ENCODE measurements around the gene RXRA. TPM values are rescaled to one million over a fixed set of nuclear protein-coding genes. Genes with fewer than 3 reads are reported as not detected.

RXRA gene
- total RNA-seq, 3 donors from 2014 or later, result 31.0 to 63.0 (median 31.5) TPM

DNA sequence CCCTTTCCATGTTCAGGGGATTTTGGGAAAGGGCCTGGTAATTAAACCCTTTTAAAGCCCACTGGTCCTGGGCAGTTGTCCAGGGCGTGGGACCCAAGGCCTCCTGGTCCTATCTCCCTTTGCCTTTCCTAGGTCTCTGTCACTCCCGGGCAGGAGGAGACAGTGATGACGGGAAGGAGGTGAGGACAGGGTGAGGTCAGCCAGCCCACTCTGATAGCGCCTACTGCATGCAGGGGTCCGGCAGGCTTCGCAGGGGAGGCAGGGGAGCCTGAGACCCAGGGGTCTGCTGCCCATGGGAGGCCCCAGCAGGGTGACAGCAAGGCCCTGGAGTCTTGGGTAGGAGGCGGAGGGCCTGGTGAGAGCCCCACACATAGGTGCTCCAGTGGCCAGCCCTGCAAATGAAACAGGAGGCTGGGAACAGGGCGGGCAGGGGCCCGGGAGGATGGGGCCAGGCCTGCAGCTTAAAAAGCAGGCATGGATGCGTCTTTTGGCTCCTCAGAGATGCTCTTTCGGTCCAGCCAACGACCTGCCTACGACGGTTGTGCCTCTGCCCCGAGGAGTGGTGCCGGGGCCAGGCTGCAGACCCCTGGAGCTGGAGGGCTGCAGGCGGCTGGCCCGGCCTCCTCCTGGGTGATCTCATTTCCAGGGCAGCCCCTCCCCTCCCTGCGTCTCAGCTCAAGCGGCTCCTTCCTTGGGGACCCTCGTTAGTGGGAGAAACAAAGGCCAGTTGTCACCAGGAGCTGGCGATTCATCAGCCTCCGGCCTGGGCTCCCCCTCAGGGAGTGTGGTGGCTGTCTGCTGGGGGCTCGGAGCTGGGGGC, 6.7 kb upstream of the RXRA start:
- no peak for DNase-seq (ENCODE audit: low spot score in 2 of 2)
- no peak overlapping the region for H3K4me3 ChIP-seq
- no peaks in the 10 kb centered on the region for H3K9me3 ChIP-seq
- no peak overlapping the region for H3K27ac ChIP-seq
- TF ChIP-seq POLR2A (IDR thresholded peaks at IDR 0.05), result no peak
- no peak for TF ChIP-seq POLR2AphosphoS5 (IDR thresholded peaks at IDR 0.05)
- no peak for TF ChIP-seq CTCF (IDR thresholded peaks at IDR 0.05)
- H3K36me3 ChIP-seq, result no peaks in the 10 kb centered on the region
- intact Hi-C loops (cut with DNase I; ENCODE audit: low total_unique reads), result loop anchor here (10.0 kb wide), 1 partner anchor 115 kb away; no protein-coding TSS in a partner anchor
- H3K27me3 ChIP-seq, result no peaks in the 10 kb centered on the region
- H3K4me1 ChIP-seq, result no peaks in the 10 kb centered on the region

DNA sequence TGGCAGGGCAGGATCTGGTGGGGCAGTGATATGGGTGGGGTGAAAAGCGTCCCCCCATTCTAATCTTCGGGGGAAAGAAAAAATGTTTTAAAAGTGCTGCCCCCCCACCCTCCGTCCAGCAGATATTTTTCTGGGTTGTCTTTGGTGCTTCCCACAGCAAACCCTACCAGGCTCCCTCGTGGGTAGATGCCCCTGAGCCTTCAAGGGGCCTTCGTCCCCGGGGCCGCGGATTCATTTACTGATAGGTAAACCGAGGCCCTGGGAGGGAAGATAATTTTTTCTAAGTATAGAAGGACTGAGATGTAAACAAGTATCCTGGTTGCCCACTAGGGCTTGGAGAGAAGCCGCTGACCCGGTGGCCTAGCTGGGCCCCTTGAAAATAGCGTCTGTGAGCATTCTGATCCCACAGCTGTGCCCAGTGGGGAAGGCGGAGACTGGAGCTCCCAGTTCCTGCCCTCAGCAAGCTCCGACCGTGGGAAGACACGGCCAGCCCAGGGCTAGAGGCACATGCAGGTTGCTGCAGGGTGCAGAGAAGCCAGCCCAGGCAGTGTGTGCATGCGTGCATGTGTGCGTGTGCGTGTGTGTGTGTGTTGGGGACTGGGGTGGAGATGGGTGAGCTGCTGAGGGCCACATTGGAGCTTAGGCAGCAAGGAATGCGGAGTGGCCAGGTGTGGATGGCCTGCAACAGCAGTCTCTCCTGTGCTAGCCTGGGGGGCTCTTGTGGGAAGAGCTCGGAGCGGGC, 6.0 kb upstream of the RXRA start:
- H3K27me3 ChIP-seq, result no peaks in the 10 kb centered on the region
- H3K27ac ChIP-seq, result no peak overlapping the region
- no peak overlapping the region for H3K4me3 ChIP-seq
- H3K4me1 ChIP-seq, result peaks cover 0 to 7% of the 10 kb centered on the region in 2 donors
- TF ChIP-seq CTCF (IDR thresholded peaks at IDR 0.05), result no peak
- TF ChIP-seq POLR2AphosphoS5 (IDR thresholded peaks at IDR 0.05), result no peak
- TF ChIP-seq POLR2A (IDR thresholded peaks at IDR 0.05), result no peak
- DNase-seq (ENCODE audit: low spot score in 2 of 2), result no peak
- H3K36me3 ChIP-seq, result no peaks in the 10 kb centered on the region
- H3K9me3 ChIP-seq, result no peaks in the 10 kb centered on the region
- intact Hi-C loops (cut with DNase I; ENCODE audit: low total_unique reads), result loop anchor here (10.0 kb wide), 1 partner anchor 115 kb away; no protein-coding TSS in a partner anchor

- no peak for DNase-seq (ENCODE audit: low spot score in 2 of 2)
Measured at GRCh38 chr9:134320868-134321471, 5.3 kb upstream of the RXRA start.

GRCh38 chr9:134321531-134321930, 4.7 kb upstream of the RXRA start:
- H3K27ac ChIP-seq, result no peak overlapping the region
- peaks cover 0 to 7% of the 10 kb centered on the region in 2 donors for H3K4me1 ChIP-seq
- H3K27me3 ChIP-seq, result no peaks in the 10 kb centered on the region
- no peaks in the 10 kb centered on the region for H3K36me3 ChIP-seq
- DNase-seq (ENCODE audit: low spot score in 2 of 2), result no peak
- no peak for TF ChIP-seq CTCF (IDR thresholded peaks at IDR 0.05)
- no peak for TF ChIP-seq POLR2AphosphoS5 (IDR thresholded peaks at IDR 0.05)
- TF ChIP-seq POLR2A (IDR thresholded peaks at IDR 0.05), result no peak
- intact Hi-C loops (cut with DNase I; ENCODE audit: low total_unique reads), result loop anchor here (10.0 kb wide), 1 partner anchor 113 kb away; no protein-coding TSS in a partner anchor
- no peak overlapping the region for H3K4me3 ChIP-seq
- H3K9me3 ChIP-seq, result no peaks in the 10 kb centered on the region

More at GRCh38 chr9:134320868-134321471, 5.3 kb upstream of the RXRA start:
- Histone ChIP-seq H3K36me3 (no peaks in the 10 kb centered on the region), H3K4me1 (peaks cover 0 to 7% of the 10 kb centered on the region in 2 donors), H3K4me3 (no peak overlapping the region), H3K27me3 (no peaks in the 10 kb centered on the region), H3K9me3 (no peaks in the 10 kb centered on the region), H3K27ac (no peak overlapping the region)
- intact Hi-C loops (cut with DNase I; ENCODE audit: low total_unique reads), result loop anchor here (10.0 kb wide), 1 partner anchor 114 kb away; no protein-coding TSS in a partner anchor
- TF ChIP-seq POLR2A (IDR thresholded peaks at IDR 0.05) (no peak), CTCF (IDR thresholded peaks at IDR 0.05) (no peak), POLR2AphosphoS5 (IDR thresholded peaks at IDR 0.05) (no peak)
